IPS-20b (cell line): ENCODE measurements around the gene DCLK1.

Source experiments
- H3K27ac ChIP-seq: one replicate; pipeline ENCODE4 v1.5.1; 2013; ENCODE audit warnings: low read length
- H3K27me3 ChIP-seq: 2 replicates; pipeline ENCODE4 v1.6.1; 2013; ENCODE audit warnings: mild to moderate bottlenecking, low read length, inconsistent platforms; ENCODE audit not compliant: insufficient read depth
- H3K36me3 ChIP-seq: 2 replicates; pipeline ENCODE4 v1.6.1; 2013; ENCODE audit warnings: low read depth, mild to moderate bottlenecking, inconsistent platforms, low read length, moderate library complexity; ENCODE audit not compliant: insufficient read depth
- H3K4me1 ChIP-seq: 2 replicates; pipeline ENCODE4 v1.6.1; 2013; ENCODE audit warnings: mild to moderate bottlenecking, control low read depth, inconsistent platforms, low read length, moderate library complexity; ENCODE audit not compliant: insufficient read depth
- H3K4me3 ChIP-seq: 2 replicates; pipeline ENCODE4 v1.5.1; 2013; ENCODE audit warnings: mild to moderate bottlenecking, low read length, inconsistent platforms
- H3K9ac ChIP-seq: 2 replicates; pipeline ENCODE4 v1.6.1; 2013; ENCODE audit warnings: low read depth, mild to moderate bottlenecking, inconsistent platforms, low read length, moderate library complexity
- H3K9me3 ChIP-seq: 2 replicates; pipeline ENCODE4 v1.6.1; 2013; ENCODE audit warnings: mild to moderate bottlenecking, low read depth, low read length, inconsistent platforms; ENCODE audit not compliant: insufficient read depth

Gene DCLK1

DNA sequence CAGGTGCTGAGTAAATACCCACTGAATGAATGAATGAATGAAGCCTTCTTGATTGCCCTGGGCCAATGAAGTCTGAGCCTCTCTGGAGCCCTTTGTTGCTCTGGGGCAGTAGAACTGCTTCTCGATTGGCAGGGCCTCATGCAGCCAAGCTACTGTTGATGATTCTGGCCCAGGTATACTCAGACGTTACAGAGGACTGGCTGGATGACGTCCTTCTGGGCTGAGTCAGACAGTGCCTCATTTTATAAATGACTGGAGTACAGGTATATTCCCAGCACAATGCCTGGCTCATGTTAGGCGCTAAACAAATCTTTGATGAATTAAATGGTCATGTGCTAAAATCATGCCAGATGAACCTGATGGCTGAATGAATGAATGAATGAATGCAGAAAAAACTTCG, 410.9 kb downstream of the DCLK1 start:
- Histone ChIP-seq H3K27me3 (no peaks in the 10 kb centered on the region), H3K36me3 (no peaks in the 10 kb centered on the region), H3K9me3 (no peaks in the 10 kb centered on the region), H3K4me1 (peaks cover 3% of the 10 kb centered on the region; the same call in 1 of the 2 replicates), H3K4me3 (no peak overlapping the region), H3K9ac (no peak overlapping the region), H3K27ac (no peak overlapping the region)
